ENCODE data around the gene NUBPL. TPM values are rescaled to one million over a fixed set of nuclear protein-coding genes. Genes with fewer than 3 reads are reported as not detected.

Gene NUBPL
- polyA plus RNA-seq, 2 of the 4 experiments (the other 2 are of a cell fraction) = 7.6 to 14.1 TPM

GRCh38 chr14:31596342-31597095 is 35.3 kb downstream of the NUBPL start:
- TF ChIP-seq KDM1A (IDR thresholded peaks at IDR 0.05; ENCODE audit: low read depth) (no peak), HDAC2 (IDR thresholded peaks at IDR 0.05) (no peak), ESRRA (IDR thresholded peaks at IDR 0.05; ENCODE audit: borderline replicate concordance, low read length) (no peak), PBX3 (IDR thresholded peaks at IDR 0.05) (no peak), FOSB (CRISPR knock-in tag; IDR thresholded peaks at IDR 0.05) (no peak), HOXB13 (CRISPR knock-in tag; IDR thresholded peaks at IDR 0.05; ENCODE audit: low read depth) (no peak), HOXB5 (CRISPR knock-in tag; IDR thresholded peaks at IDR 0.05) (no peak), POLR2A (IDR thresholded peaks at IDR 0.05; ENCODE audit: low read length) (no peak), CTCF (IDR thresholded peaks at IDR 0.05) (no peak), CBX2 (IDR thresholded peaks at IDR 0.05; ENCODE audit: borderline replicate concordance, low read depth) (no peak), POLR2AphosphoS2 (conservative IDR thresholded peaks at IDR 0.05; ENCODE audit: low read length) (no peak), RCOR1 (IDR thresholded peaks at IDR 0.05; ENCODE audit: low read depth, low read length) (no peak), CHD2 (IDR thresholded peaks at IDR 0.05; ENCODE audit: low read length, partially characterized antibody) (no peak), REST (IDR thresholded peaks at IDR 0.05) (no peak), MAFK (IDR thresholded peaks at IDR 0.05; ENCODE audit: partially characterized antibody) (no peak)
- Histone ChIP-seq H3K9me3 (no peaks in the 10 kb centered on the region), H3K4me1 (no peaks in the 10 kb centered on the region), H3K4me2 (no peak overlapping the region), H3K4me3 (no peak overlapping the region), H3K27ac (no peak overlapping the region)
- DNase-seq (ENCODE audit: low read depth in 1 of 2, low spot score in 1 of 2) = no peak
- no peak for FAIRE-seq
- CTCF ChIA-PET = no interaction called here
- ATAC-seq = no peak
- POLR2A ChIA-PET = interaction anchor here (0.5 kb wide), 1 partner anchor 56 kb away, joined by 11 read pairs; no protein-coding TSS in a partner anchor
- 84% methylated on average over 7 of the region's 7 CpGs for WGBS (ENCODE audit: missing lambda C conversion rate)

- POLR2A ChIA-PET = no interaction called here
- no peaks in the 10 kb centered on the region for H3K9me3 ChIP-seq
- no peak overlapping the region for H3K4me2 ChIP-seq
- TF ChIP-seq TFCP2L1 (CRISPR knock-in tag; IDR thresholded peaks at IDR 0.05) = no peak
- no peak for TF ChIP-seq PBX3 (IDR thresholded peaks at IDR 0.05)
- no peak for TF ChIP-seq RARB (CRISPR knock-in tag; IDR thresholded peaks at IDR 0.05)
- TF ChIP-seq USF2 (IDR thresholded peaks at IDR 0.05) = no peak
- no peak for TF ChIP-seq E2F6 (IDR thresholded peaks at IDR 0.05; ENCODE audit: borderline replicate concordance, low read depth)
- TF ChIP-seq MAX (IDR thresholded peaks at IDR 0.05) = no peak
- no peak for TF ChIP-seq KDM1A (IDR thresholded peaks at IDR 0.05; ENCODE audit: low read depth)
- FAIRE-seq (no peak), ATAC-seq (no peak), DNase-seq (ENCODE audit: low read depth in 1 of 2, low spot score in 1 of 2) (no peak)
- CTCF ChIA-PET = no interaction called here
- no peaks in the 10 kb centered on the region for H3K4me1 ChIP-seq
- H3K27ac ChIP-seq = no peak overlapping the region
- 78% methylated on average over 2 of the region's 2 CpGs for WGBS (ENCODE audit: missing lambda C conversion rate)
- H3K4me3 ChIP-seq = no peak overlapping the region
Observed at GRCh38 chr14:31605702-31606101, 44.5 kb downstream of the NUBPL start.

Data from A549 (cell line).